NCI-H2107 (cell line): ENCODE results near the gene OS9.
"Not testable (repeated sequence)": the region's sequence is repeated elsewhere in the genome, so short reads cannot be mapped to it uniquely, and the experiment has no call there.

Experiments used
- DNase-seq: peaks from one replicate; lab custom pipeline; 2025; lab: John Stamatoyannopoulos, UW

OS9 gene, protein sequence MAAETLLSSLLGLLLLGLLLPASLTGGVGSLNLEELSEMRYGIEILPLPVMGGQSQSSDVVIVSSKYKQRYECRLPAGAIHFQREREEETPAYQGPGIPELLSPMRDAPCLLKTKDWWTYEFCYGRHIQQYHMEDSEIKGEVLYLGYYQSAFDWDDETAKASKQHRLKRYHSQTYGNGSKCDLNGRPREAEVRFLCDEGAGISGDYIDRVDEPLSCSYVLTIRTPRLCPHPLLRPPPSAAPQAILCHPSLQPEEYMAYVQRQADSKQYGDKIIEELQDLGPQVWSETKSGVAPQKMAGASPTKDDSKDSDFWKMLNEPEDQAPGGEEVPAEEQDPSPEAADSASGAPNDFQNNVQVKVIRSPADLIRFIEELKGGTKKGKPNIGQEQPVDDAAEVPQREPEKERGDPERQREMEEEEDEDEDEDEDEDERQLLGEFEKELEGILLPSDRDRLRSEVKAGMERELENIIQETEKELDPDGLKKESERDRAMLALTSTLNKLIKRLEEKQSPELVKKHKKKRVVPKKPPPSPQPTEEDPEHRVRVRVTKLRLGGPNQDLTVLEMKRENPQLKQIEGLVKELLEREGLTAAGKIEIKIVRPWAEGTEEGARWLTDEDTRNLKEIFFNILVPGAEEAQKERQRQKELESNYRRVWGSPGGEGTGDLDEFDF

DNA sequence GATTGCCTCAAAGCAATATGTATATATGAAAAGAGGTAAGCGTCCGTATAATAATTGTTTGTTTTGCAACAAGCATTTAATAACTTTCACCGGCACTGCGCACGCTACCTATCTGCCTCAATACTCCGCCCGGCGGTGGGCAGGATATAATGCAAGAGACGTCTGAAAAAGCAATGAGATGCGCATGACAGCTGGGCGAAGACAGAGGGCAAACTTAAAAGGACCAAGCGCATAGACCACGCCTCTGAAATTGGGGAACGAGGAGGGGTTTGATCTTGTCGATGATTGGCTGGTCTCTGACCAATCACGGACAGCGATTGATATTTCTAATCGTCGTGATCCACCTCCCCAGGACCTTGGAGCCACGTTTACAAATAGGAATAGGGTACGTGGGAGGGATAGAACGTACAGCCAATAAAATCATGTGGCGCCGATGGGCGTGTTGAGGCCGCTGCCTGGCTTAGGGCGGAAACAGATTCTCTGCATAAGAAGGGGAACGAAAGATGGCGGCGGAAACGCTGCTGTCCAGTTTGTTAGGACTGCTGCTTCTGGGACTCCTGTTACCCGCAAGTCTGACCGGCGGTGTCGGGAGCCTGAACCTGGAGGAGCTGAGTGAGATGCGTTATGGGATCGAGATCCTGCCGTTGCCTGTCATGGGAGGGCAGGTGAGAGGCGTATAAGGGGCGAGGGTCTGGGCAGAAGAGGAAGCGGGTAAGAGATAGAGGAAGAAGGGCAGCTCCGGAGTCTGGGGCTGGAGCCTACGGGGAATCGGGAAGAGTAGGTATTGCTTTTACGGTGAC lies at the start of gene OS9:
Gene OS9 (plus strand): TSS at position 474 of the 800 bp plus-strand sequence. CDS start 30 bp downstream, at position 504.
- peak; percentile 97 for DNase-seq

DNA sequence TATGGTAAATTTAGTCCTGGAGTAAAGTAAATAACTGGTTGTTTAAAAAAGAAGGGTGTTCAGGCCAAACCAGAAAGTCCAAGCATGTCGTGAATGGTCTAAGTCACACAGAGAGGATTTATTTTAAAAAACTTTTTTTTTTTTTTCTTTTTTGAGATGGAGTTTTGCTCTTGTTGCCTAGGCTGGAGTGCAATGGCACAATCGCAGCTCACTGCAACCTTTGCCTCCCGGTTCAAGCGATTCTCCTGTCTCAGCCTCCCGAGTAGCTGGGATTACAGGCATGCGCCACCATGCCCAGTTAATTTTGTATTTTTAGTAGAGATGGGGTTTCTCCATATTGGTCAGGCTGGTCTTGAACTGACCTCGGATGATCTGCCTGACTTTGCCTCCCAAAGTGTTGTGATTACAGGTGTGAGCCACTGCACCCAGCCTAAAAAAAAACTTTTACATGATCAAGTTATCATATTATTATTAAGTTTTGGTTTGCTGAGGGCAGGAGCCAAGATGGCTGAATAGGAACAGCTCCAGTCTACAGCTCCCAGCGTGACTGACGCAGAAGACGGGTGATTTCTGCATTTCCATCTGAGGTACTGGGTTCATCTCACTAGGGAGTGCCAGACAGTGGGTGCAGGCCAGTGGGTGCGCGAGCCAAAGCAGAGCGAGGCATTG lies 47.8 kb upstream of the OS9 start:
- DNase-seq, result not testable (repeated sequence)

DNA sequence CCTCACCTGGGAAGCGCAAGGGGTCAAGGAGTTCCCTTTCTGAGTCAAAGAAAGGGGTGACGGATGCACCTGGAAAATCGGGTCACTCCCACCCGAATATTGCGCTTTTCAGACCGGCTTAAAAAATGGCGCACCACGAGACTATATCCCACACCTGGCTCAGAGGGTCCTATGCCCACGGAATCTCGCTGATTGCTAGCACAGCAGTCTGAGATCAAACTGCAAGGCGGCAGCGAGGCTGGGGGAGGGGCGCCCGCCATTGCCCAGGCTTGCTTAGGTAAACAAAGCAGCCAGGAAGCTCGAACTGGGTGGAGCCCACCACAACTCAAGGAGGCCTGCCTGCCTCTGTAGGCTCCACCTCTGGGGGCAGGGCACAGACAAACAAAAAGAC lies 47.3 kb upstream of the OS9 start:
- DNase-seq, result not testable (repeated sequence)

DNA sequence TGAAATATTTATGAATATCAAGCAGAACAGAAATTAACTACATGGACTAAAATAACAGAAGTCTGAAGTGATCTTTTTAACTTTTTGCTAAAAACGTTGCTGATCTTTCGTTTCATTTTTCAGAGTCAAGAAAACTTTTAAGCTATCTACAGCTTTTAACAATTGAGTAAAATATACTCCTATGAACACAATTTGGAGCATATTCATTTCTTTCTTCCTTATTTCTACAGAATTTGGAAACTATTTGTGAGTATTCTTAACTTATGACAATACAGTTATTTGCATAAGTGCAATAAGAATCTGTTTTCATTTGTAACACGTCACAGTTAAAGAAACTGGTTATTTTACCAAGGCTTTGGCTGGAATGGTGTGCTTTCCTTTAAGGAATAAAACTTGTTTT lies 39.9 kb upstream of the OS9 start:
- DNase-seq, result no peak

DNA sequence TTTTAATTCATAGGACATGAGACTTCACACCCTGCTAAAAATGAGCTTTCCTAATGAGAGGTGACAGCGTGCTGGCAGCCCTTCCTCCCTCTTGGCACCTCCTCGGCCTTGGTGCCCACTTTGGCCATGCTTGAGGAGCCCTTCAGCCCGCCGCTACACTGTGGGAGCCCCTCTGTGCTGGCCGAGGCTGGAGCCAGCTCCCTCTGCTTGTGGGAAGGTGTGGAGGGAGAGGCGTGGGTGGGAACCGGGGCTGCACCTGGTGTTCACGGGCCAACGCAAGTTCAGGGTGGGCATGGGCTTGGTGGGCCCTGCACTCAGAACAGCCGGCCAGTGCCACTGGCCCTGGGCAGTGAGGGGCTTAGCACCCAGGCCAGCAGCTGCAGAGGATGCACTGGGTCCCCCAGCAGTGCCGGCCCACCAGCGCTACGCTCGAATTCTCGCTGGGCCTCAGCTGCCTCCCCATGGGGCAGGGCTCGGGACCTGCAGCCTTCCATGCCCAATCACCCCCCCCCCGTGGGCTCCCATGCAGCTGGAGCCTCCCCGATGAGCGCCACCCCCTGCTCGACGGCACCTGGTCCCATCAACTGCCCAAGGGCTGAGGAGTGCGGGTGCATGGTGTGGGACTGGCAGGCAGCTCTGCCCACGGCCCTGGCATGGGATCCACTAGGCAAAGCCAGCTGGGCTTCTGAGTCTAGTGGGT lies 38.2 kb upstream of the OS9 start:
- DNase-seq, result no peak

DNA sequence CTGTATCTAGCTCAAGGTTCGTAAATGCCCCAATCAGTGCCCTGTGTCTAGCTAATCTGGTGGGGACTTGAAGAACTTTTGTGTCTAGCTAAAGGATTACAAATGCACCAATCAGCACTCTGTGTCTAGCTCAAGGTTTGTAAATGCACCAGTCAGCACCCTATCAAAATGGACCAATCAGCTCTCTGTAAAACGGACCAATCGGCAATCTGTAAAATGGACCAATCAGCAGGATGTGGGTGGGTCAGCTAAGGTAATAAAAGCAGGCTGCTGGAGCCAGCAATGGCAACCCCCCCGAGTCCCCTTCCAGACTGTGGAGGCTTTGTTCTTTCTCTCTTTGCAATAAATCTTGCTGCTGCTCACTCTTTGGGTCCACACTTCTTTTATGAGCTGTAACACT lies 37.5 kb upstream of the OS9 start:
- not testable (repeated sequence) for DNase-seq

DNA sequence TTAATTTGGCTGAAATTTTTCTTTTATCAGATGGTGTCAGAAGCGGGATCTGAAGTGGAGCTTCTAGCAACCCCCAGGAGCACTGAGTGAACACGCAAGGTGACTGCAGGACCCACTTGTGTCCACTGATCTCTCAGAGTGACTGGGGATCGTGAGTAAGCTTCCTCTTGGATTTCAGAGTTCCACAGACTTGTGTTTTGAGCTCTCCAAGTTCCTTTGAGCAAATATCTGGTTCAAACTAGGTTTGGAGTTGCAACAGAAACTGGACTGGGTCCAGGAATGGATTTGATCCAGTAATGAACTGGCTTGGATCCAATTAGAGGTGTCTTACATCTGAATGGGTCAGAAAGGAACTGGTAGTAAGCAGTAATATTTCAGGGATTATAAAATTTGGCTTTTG lies 36.2 kb upstream of the OS9 start:
- DNase-seq, result no peak

DNA sequence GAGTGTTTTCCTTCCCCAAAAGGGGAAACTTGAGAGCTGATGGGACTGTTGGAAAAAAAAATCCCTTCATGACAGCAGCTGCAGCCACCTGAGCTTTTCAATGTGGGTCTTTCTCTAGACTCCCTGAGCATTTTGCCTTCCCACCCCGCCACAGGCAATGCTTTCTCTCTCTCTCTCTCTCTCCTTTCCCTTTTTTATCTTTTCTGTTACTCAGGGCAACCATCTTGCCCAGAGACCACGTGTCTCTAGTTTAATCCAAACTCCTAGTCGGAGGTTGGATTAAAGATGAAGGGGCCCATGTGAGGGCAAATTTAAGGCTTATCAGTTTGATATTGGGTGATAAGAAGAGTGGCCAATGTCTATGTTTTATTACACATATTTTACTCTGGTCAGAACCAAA lies 35.0 kb upstream of the OS9 start:
- DNase-seq, result no peak

DNA sequence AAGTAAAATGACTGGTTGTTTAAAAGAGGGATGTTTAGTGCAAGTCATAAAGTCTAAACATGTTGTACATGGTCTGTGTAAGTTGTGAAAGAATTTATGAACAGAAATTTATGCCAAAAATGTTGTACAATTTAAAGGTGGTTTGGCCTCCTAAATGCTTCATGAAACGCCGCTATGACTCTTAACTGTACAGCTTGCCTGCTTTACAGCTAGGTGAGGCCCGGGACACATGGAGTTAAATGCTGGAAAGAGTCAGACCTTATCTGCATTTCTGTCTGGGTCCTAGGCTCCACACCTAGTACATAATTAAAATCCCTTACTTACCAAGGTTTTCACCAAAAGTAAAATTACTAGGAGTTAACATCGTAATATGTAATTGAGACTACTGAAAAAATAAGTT lies 32.6 kb upstream of the OS9 start:
- no peak for DNase-seq

DNA sequence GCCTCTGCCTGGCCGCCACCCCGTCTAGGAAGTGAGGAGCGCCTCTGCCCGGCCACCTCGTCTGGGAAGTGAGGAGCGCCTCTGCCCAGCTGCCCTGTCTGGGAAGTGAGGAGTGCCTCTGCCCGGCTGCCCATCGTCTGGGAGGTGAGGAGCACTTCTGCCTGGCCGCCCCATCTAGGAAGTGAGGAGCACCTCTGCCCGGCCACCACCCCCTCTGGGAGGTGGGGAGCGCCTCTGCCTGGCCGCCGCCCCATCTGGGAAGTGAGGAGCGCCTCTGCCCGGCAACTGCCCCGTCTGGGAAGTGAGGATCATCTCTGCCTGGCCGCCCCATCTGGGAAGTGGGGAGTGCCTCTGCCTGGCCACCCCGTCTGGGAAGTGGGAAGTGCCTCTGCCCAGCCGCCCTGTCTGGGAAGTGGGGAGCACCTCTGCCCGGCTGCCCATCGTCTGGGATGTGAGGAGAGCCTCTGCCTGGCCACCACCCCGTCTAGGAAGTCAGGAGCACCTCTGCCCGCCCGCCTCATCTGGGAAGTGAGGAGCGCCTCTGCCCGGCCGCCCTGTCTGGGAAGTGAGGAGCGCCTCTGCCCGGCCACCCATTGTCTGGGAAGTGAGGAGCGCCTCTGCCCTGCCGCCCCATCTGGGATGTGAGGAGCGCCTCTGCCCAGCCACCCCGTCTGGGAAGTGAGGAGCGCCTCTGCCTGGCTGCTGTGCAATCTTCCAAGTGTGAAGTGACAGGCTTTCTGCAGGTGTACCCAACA lies 28.7 kb upstream of the OS9 start:
- DNase-seq, result not testable (repeated sequence)

DNA sequence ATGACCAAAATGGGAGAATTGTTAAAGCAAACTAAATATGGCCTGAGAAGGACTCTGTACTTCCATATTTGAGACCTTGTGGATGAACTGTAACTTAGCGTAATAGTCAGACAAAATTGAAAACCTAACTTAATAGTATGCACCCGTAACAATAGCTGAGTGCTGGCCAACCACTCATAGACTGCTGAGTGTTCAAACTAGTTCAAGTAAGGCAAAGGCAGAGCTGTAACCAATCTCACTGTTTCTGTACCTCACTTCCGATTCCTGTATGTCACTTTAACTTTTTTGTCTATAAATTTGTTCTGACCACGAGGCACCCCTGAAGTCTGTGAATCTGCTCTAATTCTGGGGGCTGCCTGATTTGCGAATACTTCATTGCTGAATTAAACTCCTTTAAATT lies 27.0 kb upstream of the OS9 start:
- DNase-seq, result no peak

DNA sequence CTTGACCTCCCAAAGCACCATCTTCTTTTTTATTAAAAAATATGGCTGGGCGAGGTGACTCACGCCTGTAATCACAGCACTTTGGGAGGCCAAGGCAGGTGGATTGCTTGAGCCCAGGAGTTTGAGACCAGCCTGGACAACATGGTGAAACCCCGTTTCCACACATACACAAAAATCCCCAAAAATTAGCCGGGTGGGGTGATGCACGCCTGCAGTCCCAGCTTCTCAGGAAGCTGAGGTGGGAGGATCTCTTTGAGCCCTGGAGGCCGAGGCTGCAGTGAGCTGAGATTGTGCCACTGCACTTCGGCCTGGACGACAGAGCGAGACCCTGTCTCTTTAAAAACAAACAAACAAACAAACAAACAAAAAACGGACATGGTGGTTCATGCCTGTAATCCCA lies 24.2 kb upstream of the OS9 start:
- DNase-seq, result not testable (repeated sequence)

DNA sequence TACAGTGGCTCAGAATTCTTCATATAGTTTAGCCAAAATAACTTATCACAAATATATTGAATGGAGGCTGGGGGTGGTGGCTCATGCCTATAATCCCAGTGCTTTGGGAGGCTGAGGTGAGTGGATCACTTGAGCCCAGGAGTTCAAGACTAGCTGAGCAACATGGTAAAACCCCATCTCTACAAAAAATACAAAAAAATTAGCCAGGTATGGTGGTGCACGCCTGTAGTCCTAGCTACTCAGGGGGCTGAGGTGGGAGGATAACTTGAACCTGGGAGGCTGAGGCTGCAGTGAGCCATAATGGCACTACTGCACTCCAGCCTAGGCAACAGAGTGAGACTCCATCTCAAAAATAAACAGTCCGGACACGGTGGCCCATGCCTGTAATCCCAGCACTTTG lies 22.1 kb upstream of the OS9 start:
- DNase-seq, result not testable (repeated sequence)

DNA sequence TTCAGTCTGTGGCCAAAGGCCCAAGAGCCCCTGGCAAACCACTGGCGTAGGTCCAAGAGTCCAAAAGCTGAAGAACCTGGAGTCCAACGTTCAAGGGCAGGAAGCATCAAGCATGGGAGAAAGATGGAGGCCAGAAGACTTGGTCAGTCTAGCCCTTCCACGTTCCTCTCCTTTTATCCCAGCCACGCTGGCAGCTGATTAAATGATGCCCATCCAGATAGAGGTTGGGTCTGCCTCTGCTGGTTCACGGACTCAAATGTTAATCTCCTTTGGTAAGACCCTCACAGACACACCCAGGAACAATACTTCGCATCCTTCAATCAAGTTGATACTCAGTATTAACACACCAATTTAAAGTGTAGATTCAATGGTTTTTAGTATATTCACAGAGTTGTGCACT lies 21.1 kb upstream of the OS9 start:
- DNase-seq, result no peak

DNA sequence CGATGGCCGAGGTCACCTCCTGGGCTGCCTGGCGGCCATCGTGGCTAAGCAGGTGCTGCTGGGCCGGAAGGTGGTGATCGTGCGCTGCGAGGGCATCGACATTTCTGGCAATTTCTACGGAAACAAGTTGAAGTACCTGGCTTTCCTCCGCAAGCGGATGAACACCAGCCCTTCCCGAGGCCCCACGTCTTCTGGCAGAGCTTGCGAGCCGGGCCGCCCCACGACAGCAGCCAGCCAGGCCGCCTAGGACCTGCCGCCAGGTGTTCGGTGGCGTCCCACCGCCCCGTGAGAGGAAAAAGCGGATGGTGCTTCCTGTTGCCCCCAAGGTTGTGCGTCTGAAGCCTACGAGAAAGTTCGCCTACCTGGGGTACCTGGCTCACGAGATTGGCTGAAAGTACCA lies 19.2 kb upstream of the OS9 start:
- DNase-seq, result no peak

DNA sequence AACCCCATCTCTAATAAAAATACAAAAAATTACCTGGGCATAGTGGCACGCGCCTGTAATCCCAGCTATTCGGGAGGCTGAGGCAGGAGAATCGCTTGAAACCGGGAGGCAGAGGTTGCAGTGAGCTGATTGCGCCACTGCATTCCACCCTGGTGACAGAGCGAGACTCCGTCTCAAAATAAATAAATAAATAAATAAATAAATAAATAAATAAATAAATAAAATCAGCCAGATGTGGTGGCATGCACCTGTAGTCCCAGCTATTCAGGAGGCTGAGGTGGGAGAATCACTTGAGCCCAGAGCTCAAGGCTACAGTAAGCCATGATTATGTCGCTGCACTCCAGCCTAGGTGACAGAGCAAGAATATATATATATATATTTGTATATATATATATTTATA lies 16.0 kb upstream of the OS9 start:
- not testable (repeated sequence) for DNase-seq

DNA sequence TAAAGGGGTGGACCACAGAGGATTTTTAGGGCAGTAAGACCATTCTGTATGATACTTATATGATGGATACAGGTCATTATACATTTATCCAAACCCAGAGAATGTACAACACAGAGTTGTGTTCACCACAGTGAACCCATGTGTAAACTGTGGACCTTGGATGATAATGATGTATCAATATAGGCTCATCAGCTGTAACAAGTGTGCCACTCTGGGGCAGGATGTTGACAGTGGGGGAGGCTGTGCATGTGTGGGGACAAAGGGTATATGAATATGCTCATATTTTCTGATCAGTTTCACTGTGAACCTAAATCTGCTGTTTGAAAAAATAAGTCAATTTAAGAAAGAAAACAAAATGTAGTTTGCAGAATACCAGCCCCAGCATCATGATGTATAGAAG lies 14.2 kb upstream of the OS9 start:
- DNase-seq, result no peak

DNA sequence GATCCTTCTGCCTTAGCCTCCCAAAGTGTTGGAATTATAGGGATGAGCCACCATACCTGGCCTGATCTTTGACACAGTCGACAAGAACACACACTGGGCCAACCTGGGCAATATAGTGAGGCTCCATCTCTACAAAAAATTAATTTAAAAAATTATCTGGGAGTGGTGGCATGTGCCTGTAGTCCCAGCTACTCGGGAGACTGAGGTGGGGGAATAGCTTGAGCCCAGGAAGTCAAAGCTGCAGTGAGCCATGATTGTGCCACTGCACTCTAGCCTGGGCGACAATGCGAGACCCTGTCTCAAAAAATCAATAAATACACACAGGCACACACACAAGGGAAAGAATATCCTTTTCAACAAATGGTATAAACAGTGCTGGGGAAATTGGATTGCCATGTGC lies 6.1 kb upstream of the OS9 start:
- DNase-seq, result no peak

DNA sequence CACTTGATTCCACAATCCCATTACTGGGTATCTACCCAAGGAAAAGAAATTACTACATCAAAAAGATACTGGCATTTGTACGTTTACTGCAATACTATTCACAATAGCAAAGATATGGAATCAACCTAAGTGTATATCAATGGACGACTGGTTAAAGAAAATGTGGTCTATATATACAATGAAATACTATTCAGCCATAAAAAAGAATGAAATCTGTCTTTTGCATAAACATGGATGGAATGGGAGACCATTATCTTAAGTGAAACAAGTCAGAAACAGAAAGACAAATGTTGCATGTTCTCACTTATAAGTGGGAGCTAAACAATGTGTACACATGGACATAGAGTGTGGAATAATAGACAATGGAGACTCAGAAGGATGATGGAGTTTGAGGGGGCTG lies 5.0 kb upstream of the OS9 start:
- DNase-seq, result no peak

DNA sequence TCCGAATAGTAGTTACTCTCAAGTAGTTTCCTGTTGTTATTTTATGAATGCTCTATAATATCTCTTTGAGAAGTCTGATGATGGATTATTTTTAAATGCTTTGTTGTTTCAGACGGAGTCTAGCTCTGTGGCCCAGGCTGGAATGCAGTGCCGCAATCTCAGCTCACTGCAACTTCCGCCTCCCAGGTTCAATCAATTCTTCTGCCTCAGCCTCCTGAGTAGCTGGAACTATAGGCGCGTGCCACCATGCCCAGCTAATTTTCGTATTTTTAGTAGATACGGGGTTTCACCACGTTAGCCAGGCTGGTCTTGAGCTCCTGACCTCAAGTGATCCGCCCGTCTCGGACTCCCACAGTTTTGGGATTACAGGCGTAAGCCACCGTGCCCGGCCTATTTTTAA lies 1.4 kb upstream of the OS9 start:
- DNase-seq, result no peak

DNA sequence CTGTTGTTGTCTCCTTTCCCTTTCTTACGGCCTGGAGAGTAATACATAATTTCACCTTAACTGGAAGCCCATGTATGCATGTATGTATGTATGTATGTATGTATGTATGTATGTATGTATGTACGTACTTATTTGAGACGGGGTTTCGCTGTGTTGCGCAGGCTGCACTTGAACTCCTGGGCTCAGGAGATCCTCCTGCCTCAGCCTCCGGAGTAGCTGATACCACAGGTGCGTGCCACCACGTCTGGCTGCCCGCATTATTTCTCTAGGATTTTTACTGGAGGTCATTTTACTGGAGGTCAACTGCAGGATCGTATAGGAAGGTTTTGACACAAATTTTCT lies 644 bp upstream of the OS9 start:
- no peak for DNase-seq
